ENCODE data around the gene RNF225. TPM values are rescaled to one million over a fixed set of nuclear protein-coding genes. Genes with fewer than 3 reads are reported as not detected.
"Not testable (repeated sequence)": the region's sequence is repeated elsewhere in the genome, so short reads cannot be mapped to it uniquely, and the experiment has no call there.

The RNF225 gene
- total RNA-seq, result not detected

- Histone ChIP-seq H3K4me1 (ENCODE audit: control insufficient read depth in 3 of 3, insufficient read depth in 3 of 3, low read length in 3 of 3) (peaks cover 3 to 7% (median 5%) of the 10 kb centered on the region in 3 donors), H3K27me3 (ENCODE audit: control insufficient read depth in 3 of 3, insufficient read depth in 3 of 3, low read length in 3 of 3) (peaks cover 24 to 32% (median 31%) of the 10 kb centered on the region in 3 donors), H3K27ac (ENCODE audit: low read depth, low read length) (no peak within 1 kb of the TSS), H3K36me3 (ENCODE audit: control insufficient read depth in 3 of 3, insufficient read depth in 3 of 3, low read length in 3 of 3) (peaks cover 28 to 30% (median 29%) of the 10 kb centered on the region in 3 donors), H3K4me3 (ENCODE audit: low read length in 3 of 3) (no peak within 1 kb of the TSS), H3K9me3 (ENCODE audit: control insufficient read depth in 3 of 3, low read length in 3 of 3) (no peaks in the 10 kb centered on the region), H3K9ac (ENCODE audit: low read depth in 1 of 3, low read length in 3 of 3) (peak within 1 kb of the TSS in 1 of 3 donors; percentile 8)
These were observed at the start of gene RNF225 for GRCh38 chr19:58395220-58395978. Gene RNF225, plus strand, starts transcription at chr19:58395656. Its CDS starts 434 bp downstream, at chr19:58396090.

- H3K27ac ChIP-seq (ENCODE audit: low read depth, low read length), result no peak overlapping the region
These were observed 48.2 kb upstream of the RNF225 start for GRCh38 chr19:58346961-58347929.

GRCh38 chr19:58348080-58348479 is 47.4 kb upstream of the RNF225 start:
- Histone ChIP-seq H3K4me3 (ENCODE audit: low read length in 3 of 3) (peak overlapping the region; percentile 56 to 65 (median 60)), H3K27me3 (ENCODE audit: control insufficient read depth in 3 of 3, insufficient read depth in 3 of 3, low read length in 3 of 3) (peaks cover 15 to 43% (median 22%) of the 10 kb centered on the region in 3 donors), H3K9ac (ENCODE audit: low read depth in 1 of 3, low read length in 3 of 3) (peak overlapping the region in 1 of 3 donors; percentile 54)
- not testable (repeated sequence) for H3K4me1 ChIP-seq (ENCODE audit: control insufficient read depth in 3 of 3, insufficient read depth in 3 of 3, low read length in 3 of 3); H3K36me3 ChIP-seq (ENCODE audit: control insufficient read depth in 3 of 3, insufficient read depth in 3 of 3, low read length in 3 of 3); H3K9me3 ChIP-seq (ENCODE audit: control insufficient read depth in 3 of 3, low read length in 3 of 3); H3K27ac ChIP-seq (ENCODE audit: low read depth, low read length)

More at GRCh38 chr19:58346961-58347929, 48.2 kb upstream of the RNF225 start:
- H3K4me3 ChIP-seq (ENCODE audit: low read length in 3 of 3), result peak overlapping the region; percentile 56 to 65 (median 61)
- peak overlapping the region; percentile 50 to 68 (median 54) for H3K9ac ChIP-seq (ENCODE audit: low read depth in 1 of 3, low read length in 3 of 3)
- peaks cover 0 to 2% (median 2%) of the 10 kb centered on the region in 3 donors for H3K4me1 ChIP-seq (ENCODE audit: control insufficient read depth in 3 of 3, insufficient read depth in 3 of 3, low read length in 3 of 3)
- no peaks in the 10 kb centered on the region for H3K9me3 ChIP-seq (ENCODE audit: control insufficient read depth in 3 of 3, low read length in 3 of 3)
- H3K36me3 ChIP-seq (ENCODE audit: control insufficient read depth in 3 of 3, insufficient read depth in 3 of 3, low read length in 3 of 3), result no peaks in the 10 kb centered on the region
- peaks cover 11 to 35% (median 14%) of the 10 kb centered on the region in 3 donors for H3K27me3 ChIP-seq (ENCODE audit: control insufficient read depth in 3 of 3, insufficient read depth in 3 of 3, low read length in 3 of 3)

GRCh38 chr19:58349590-58349989 is 45.9 kb upstream of the RNF225 start:
- Histone ChIP-seq H3K4me3 (ENCODE audit: low read length in 3 of 3) (no peak overlapping the region), H3K27ac (ENCODE audit: low read depth, low read length) (no peak overlapping the region), H3K9ac (ENCODE audit: low read depth in 1 of 3, low read length in 3 of 3) (no peak overlapping the region), H3K4me1 (ENCODE audit: control insufficient read depth in 3 of 3, insufficient read depth in 3 of 3, low read length in 3 of 3) (peaks cover 0 to 2% (median 2%) of the 10 kb centered on the region in 3 donors), H3K9me3 (ENCODE audit: control insufficient read depth in 3 of 3, low read length in 3 of 3) (no peaks in the 10 kb centered on the region), H3K27me3 (ENCODE audit: control insufficient read depth in 3 of 3, insufficient read depth in 3 of 3, low read length in 3 of 3) (peaks cover 17 to 55% (median 32%) of the 10 kb centered on the region in 3 donors), H3K36me3 (ENCODE audit: control insufficient read depth in 3 of 3, insufficient read depth in 3 of 3, low read length in 3 of 3) (no peaks in the 10 kb centered on the region)

GRCh38 chr19:58350001-58350861 is 45.2 kb upstream of the RNF225 start:
- peaks cover 0 to 2% (median 2%) of the 10 kb centered on the region in 3 donors for H3K4me1 ChIP-seq (ENCODE audit: control insufficient read depth in 3 of 3, insufficient read depth in 3 of 3, low read length in 3 of 3)
- no peaks in the 10 kb centered on the region for H3K9me3 ChIP-seq (ENCODE audit: control insufficient read depth in 3 of 3, low read length in 3 of 3)
- H3K27ac ChIP-seq (ENCODE audit: low read depth, low read length), result no peak overlapping the region
- H3K36me3 ChIP-seq (ENCODE audit: control insufficient read depth in 3 of 3, insufficient read depth in 3 of 3, low read length in 3 of 3), result no peaks in the 10 kb centered on the region
- H3K27me3 ChIP-seq (ENCODE audit: control insufficient read depth in 3 of 3, insufficient read depth in 3 of 3, low read length in 3 of 3), result peaks cover 17 to 61% (median 38%) of the 10 kb centered on the region in 3 donors
- H3K9ac ChIP-seq (ENCODE audit: low read depth in 1 of 3, low read length in 3 of 3), result no peak overlapping the region
- H3K4me3 ChIP-seq (ENCODE audit: low read length in 3 of 3), result no peak overlapping the region

- Histone ChIP-seq H3K27ac (ENCODE audit: low read depth, low read length) (no peak overlapping the region), H3K36me3 (ENCODE audit: control insufficient read depth in 3 of 3, insufficient read depth in 3 of 3, low read length in 3 of 3) (no peaks in the 10 kb centered on the region), H3K4me3 (ENCODE audit: low read length in 3 of 3) (no peak overlapping the region), H3K4me1 (ENCODE audit: control insufficient read depth in 3 of 3, insufficient read depth in 3 of 3, low read length in 3 of 3) (peaks cover 5 to 7% (median 6%) of the 10 kb centered on the region in 3 donors), H3K9me3 (ENCODE audit: control insufficient read depth in 3 of 3, low read length in 3 of 3) (no peaks in the 10 kb centered on the region), H3K27me3 (ENCODE audit: control insufficient read depth in 3 of 3, insufficient read depth in 3 of 3, low read length in 3 of 3) (peaks cover 17 to 61% (median 41%) of the 10 kb centered on the region in 3 donors), H3K9ac (ENCODE audit: low read depth in 1 of 3, low read length in 3 of 3) (no peak overlapping the region)
These were observed 44.4 kb upstream of the RNF225 start for GRCh38 chr19:58350871-58351557.

- H3K9ac ChIP-seq (ENCODE audit: low read depth in 1 of 3, low read length in 3 of 3), result no peak overlapping the region
- H3K27ac ChIP-seq (ENCODE audit: low read depth, low read length), result no peak overlapping the region
- peaks cover 20 to 64% (median 44%) of the 10 kb centered on the region in 3 donors for H3K27me3 ChIP-seq (ENCODE audit: control insufficient read depth in 3 of 3, insufficient read depth in 3 of 3, low read length in 3 of 3)
- peaks cover 7 to 12% (median 10%) of the 10 kb centered on the region in 3 donors for H3K4me1 ChIP-seq (ENCODE audit: control insufficient read depth in 3 of 3, insufficient read depth in 3 of 3, low read length in 3 of 3)
- no peaks in the 10 kb centered on the region for H3K9me3 ChIP-seq (ENCODE audit: control insufficient read depth in 3 of 3, low read length in 3 of 3)
- H3K4me3 ChIP-seq (ENCODE audit: low read length in 3 of 3), result no peak overlapping the region
- no peaks in the 10 kb centered on the region for H3K36me3 ChIP-seq (ENCODE audit: control insufficient read depth in 3 of 3, insufficient read depth in 3 of 3, low read length in 3 of 3)
These were observed 43.9 kb upstream of the RNF225 start for GRCh38 chr19:58351558-58351878.

- H3K9ac ChIP-seq (ENCODE audit: low read depth in 1 of 3, low read length in 3 of 3), result no peak overlapping the region
- H3K36me3 ChIP-seq (ENCODE audit: control insufficient read depth in 3 of 3, insufficient read depth in 3 of 3, low read length in 3 of 3), result no peaks in the 10 kb centered on the region
- H3K27ac ChIP-seq (ENCODE audit: low read depth, low read length), result no peak overlapping the region
- H3K4me1 ChIP-seq (ENCODE audit: control insufficient read depth in 3 of 3, insufficient read depth in 3 of 3, low read length in 3 of 3), result peaks cover 14 to 18% (median 16%) of the 10 kb centered on the region in 3 donors
- no peak overlapping the region for H3K4me3 ChIP-seq (ENCODE audit: low read length in 3 of 3)
- H3K9me3 ChIP-seq (ENCODE audit: control insufficient read depth in 3 of 3, low read length in 3 of 3), result no peaks in the 10 kb centered on the region
- peaks cover 26 to 63% (median 51%) of the 10 kb centered on the region in 3 donors for H3K27me3 ChIP-seq (ENCODE audit: control insufficient read depth in 3 of 3, insufficient read depth in 3 of 3, low read length in 3 of 3)
These were observed 43.3 kb upstream of the RNF225 start for GRCh38 chr19:58351990-58352755.

Data from skeletal muscle tissue (tissue), 4 donors.